Loucy (cell line): Measurements from ENCODE around the gene FNDC3A.
A peak's percentile ranks its signal among the peaks of the same experiment; 100 is the strongest.

Experiments used
- H2AFZ ChIP-seq: fragments of 200-600 bp; sonication (generic); 2 replicates; pipeline ENCODE4 v1.6.0; 2016; ENCODE audit warnings: antibody characterized with exemption, mild to moderate bottlenecking, low read length, moderate library complexity
- H3F3A ChIP-seq: fragments of 200-600 bp; 2 replicates; pipeline ENCODE4 v1.6.0; 2016; ENCODE audit warnings: antibody characterized with exemption, low read depth, mild to moderate bottlenecking
- H3K27me3 ChIP-seq: fragments of 200-600 bp; sonication (generic); 2 replicates; pipeline ENCODE4 v1.6.1; 2014; ENCODE audit warnings: low read length, mild to moderate bottlenecking; ENCODE audit not compliant: insufficient read depth, poor library complexity, severe bottlenecking
- H3K36me3 ChIP-seq: fragments of 200-600 bp; sonication (generic); 2 replicates; pipeline ENCODE4 v1.6.1; 2016; ENCODE audit warnings: low read length; ENCODE audit not compliant: insufficient read depth
- H3K4me1 ChIP-seq: fragments of 200-600 bp; sonication (generic); 2 replicates; pipeline ENCODE4 v1.5.1; 2014; ENCODE audit warnings: low read length, mild to moderate bottlenecking; ENCODE audit not compliant: insufficient read depth, poor library complexity, severe bottlenecking
- H3K4me2 ChIP-seq: fragments of 200-600 bp; sonication (generic); 2 replicates; pipeline ENCODE4 v1.6.0; 2014; ENCODE audit warnings: antibody characterized with exemption, low read length, low read depth, mild to moderate bottlenecking; ENCODE audit not compliant: poor library complexity, severe bottlenecking
- H3K4me3 ChIP-seq: fragments of 200-600 bp; sonication (generic); 2 replicates; pipeline ENCODE4 v1.5.1; 2014; ENCODE audit warnings: low read length, mild to moderate bottlenecking, mixed read lengths; ENCODE audit not compliant: poor library complexity, severe bottlenecking
- H3K79me2 ChIP-seq: fragments of 200-600 bp; sonication (generic); 2 replicates; pipeline ENCODE4 v1.6.1; 2014; ENCODE audit warnings: low read length; ENCODE audit not compliant: insufficient read depth
- H3K9ac ChIP-seq: fragments of 200-600 bp; sonication (generic); 2 replicates; pipeline ENCODE4 v1.6.0; 2014; ENCODE audit warnings: mild to moderate bottlenecking, low read depth, low read length, moderate library complexity; ENCODE audit not compliant: poor library complexity, severe bottlenecking
- H3K9me2 ChIP-seq: fragments of 200-600 bp; sonication (generic); replicated peaks from 2 replicates; pipeline ENCODE4 v1.6.1; 2016; ENCODE audit warnings: low read depth, low read length, mixed read lengths
- H3K9me3 ChIP-seq: fragments of 200-600 bp; sonication (generic); 2 replicates; pipeline ENCODE4 v1.6.1; 2014; ENCODE audit warnings: mild to moderate bottlenecking, antibody characterized with exemption, low read length, low read depth; ENCODE audit not compliant: insufficient read depth
- H4K20me1 ChIP-seq: fragments of 200-600 bp; sonication (generic); 2 replicates; pipeline ENCODE4 v1.6.0; 2014; ENCODE audit warnings: antibody characterized with exemption, low read length, mild to moderate bottlenecking; ENCODE audit not compliant: insufficient read depth, poor library complexity, severe bottlenecking
- EZH2phosphoT487 ChIP-seq: fragments of 200-600 bp; IDR thresholded peaks from 2 replicates; pipeline ENCODE4 v1.6.1; 2018; ENCODE audit warnings: antibody characterized with exemption, mild to moderate bottlenecking, moderate library complexity, borderline replicate concordance
- TF ChIP-seq, protein P1 (sequence below): fragments of 200-600 bp; sonication (generic); conservative IDR thresholded peaks from 2 replicates; pipeline ENCODE4 v1.5.1; 2014; ENCODE audit warnings: mild to moderate bottlenecking, antibody characterized with exemption, low read length

FNDC3A gene

DNA sequence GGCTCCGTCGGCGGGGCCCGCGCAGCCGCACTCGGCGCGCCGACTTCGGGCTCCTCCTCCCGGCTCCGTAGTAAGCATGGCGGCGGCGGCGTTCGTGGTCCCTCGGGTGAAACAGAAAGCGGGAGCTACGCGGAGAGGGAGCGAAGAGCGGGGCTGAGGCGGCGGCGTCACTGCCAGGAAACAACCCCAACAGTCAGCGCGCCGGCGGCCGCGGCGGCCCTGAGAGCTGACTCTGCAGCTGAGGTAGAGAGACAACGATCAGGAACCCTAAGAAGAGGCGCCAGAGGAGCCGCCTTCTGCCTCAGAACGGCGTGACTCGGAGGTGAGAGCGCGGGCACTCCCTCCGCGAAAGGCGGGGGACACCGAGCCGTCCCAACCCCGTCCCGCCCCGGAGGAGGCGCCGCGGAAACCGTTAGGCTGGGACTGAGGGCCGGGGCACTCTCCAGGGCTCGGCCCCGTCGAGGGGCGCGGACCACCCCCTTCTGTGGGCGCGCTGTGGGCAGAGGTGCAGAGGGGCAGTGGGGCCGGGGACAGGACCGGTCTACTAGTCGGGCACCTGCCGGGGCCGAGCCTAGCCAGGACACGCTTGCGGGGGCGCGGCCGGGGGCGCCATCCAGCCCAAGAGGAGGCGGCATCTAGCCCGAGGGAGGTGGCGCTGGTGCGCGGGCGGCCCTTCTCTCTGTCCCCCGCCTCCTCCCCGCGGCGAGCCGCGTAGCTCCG is at the start of gene FNDC3A:
Gene FNDC3A (plus strand): TSS at position 57 of the 720 bp plus-strand sequence. CDS start 30,279 bp downstream, outside the sequence.
- no peaks in the 10 kb centered on the region for H3K27me3 ChIP-seq
- H3K9ac ChIP-seq: peak within 1 kb of the TSS; percentile 89
- peaks cover 46% of the 10 kb centered on the region for H3K4me1 ChIP-seq
- TF ChIP-seq, protein P1, sequence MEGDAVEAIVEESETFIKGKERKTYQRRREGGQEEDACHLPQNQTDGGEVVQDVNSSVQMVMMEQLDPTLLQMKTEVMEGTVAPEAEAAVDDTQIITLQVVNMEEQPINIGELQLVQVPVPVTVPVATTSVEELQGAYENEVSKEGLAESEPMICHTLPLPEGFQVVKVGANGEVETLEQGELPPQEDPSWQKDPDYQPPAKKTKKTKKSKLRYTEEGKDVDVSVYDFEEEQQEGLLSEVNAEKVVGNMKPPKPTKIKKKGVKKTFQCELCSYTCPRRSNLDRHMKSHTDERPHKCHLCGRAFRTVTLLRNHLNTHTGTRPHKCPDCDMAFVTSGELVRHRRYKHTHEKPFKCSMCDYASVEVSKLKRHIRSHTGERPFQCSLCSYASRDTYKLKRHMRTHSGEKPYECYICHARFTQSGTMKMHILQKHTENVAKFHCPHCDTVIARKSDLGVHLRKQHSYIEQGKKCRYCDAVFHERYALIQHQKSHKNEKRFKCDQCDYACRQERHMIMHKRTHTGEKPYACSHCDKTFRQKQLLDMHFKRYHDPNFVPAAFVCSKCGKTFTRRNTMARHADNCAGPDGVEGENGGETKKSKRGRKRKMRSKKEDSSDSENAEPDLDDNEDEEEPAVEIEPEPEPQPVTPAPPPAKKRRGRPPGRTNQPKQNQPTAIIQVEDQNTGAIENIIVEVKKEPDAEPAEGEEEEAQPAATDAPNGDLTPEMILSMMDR: 0 out of 2 replicates have a peak, but pooled peaks have one; percentile 8
- TF ChIP-seq EZH2phosphoT487: no peak
- no peaks in the 10 kb centered on the region for H3F3A ChIP-seq
- peaks cover 40% of the 10 kb centered on the region for H4K20me1 ChIP-seq
- no peaks in the 10 kb centered on the region for H3K9me2 ChIP-seq
- H3K4me3 ChIP-seq: peak within 1 kb of the TSS; percentile 89
- peak within 1 kb of the TSS; percentile 92 for H3K4me2 ChIP-seq
- peak within 1 kb of the TSS; percentile 86 for H2AFZ ChIP-seq
- peaks cover 45% of the 10 kb centered on the region for H3K79me2 ChIP-seq
- H3K36me3 ChIP-seq: no peaks in the 10 kb centered on the region
- peaks cover 5% of the 10 kb centered on the region; the same call in 1 of the 2 replicates for H3K9me3 ChIP-seq

DNA sequence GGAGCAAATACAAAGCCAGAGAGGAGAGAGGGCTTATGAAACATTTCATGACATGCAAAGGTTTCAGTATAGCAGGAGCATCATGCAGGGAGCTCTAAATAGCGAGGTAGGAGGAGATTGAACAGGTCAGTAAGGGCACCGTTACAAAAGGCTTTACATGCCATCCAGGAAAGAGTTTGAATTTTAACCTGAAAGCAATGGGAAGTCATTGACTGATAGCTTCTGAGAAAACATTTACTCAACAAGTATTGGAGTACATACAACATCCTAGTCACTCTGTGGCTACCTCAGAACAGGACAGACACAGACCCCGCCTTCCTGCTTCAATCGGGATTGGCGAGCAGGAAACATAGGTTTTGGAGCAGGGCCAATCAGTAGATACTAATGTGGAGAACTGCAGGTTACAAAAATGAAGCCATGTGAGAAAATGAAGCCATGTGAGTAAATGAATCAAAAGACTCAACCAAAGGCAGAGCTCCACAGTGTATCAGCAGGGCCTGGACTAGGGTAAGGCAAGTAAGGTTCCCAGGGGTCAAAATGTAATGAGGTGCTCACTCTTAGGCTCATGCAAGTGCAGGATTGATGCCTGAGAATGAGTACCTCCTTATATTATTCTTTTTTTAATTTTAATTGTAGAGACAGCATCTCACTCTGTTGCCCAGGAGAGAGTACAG is 46.8 kb upstream of the FNDC3A start:
- H3K36me3 ChIP-seq: no peaks in the 10 kb centered on the region
- H3K9me2 ChIP-seq: no peaks in the 10 kb centered on the region
- no peak overlapping the region for H2AFZ ChIP-seq
- no peak for TF ChIP-seq EZH2phosphoT487
- TF ChIP-seq, protein P1: no peak
- no peaks in the 10 kb centered on the region for H3K27me3 ChIP-seq
- no peaks in the 10 kb centered on the region; the same call in 1 of the 2 replicates for H3F3A ChIP-seq
- no peaks in the 10 kb centered on the region for H3K79me2 ChIP-seq
- H3K4me3 ChIP-seq: no peak overlapping the region
- H3K9me3 ChIP-seq: no peaks in the 10 kb centered on the region
- H3K9ac ChIP-seq: no peak overlapping the region
- no peaks in the 10 kb centered on the region for H3K4me1 ChIP-seq
- no peak overlapping the region for H3K4me2 ChIP-seq
- no peaks in the 10 kb centered on the region for H4K20me1 ChIP-seq

- Histone ChIP-seq H3K9me2 (no peaks in the 10 kb centered on the region), H3K4me2 (no peak overlapping the region), H4K20me1 (no peaks in the 10 kb centered on the region), H3F3A (no peaks in the 10 kb centered on the region; the same call in 1 of the 2 replicates), H3K9me3 (no peaks in the 10 kb centered on the region), H3K27me3 (no peaks in the 10 kb centered on the region), H3K9ac (no peak overlapping the region), H3K4me3 (no peak overlapping the region), H3K36me3 (no peaks in the 10 kb centered on the region), H3K79me2 (no peaks in the 10 kb centered on the region), H2AFZ (no peak overlapping the region), H3K4me1 (no peaks in the 10 kb centered on the region)
- no peak for TF ChIP-seq EZH2phosphoT487
- TF ChIP-seq, protein P1: no peak
Measured at GRCh38 chr13:48930918-48931317, 44.8 kb upstream of the FNDC3A start.
